Right lobe of liver (tissue), 4 donors: ENCODE results near the gene IL5RA.

Source experiments
- POLR2A ChIP-seq: fragments of 450-650 bp; IDR thresholded peaks from one replicate; pipeline ENCODE4 v1.6.1; 2017; ENCODE audit warnings: antibody characterized with exemption, mild to moderate bottlenecking
- TF ChIP-seq, protein P1 (sequence below), 4 donors: fragments of 200-600 bp in 3 of 4; fragments of 450-650 bp in 1 of 4; IDR thresholded peaks; one replicate each; pipeline versions ENCODE4 v1.5.1 to v1.8.0; 2016 to 2022; ENCODE audit warnings: antibody characterized with exemption in 4 of 4, mild to moderate bottlenecking in 2 of 4
- donor health status: DM: no; HTN: no; CAD: no.
- donor health status: DM: no; HTN: no; CAD: no.
- donor health status: DM: no; HTN: yes; CAD: no.

DNA sequence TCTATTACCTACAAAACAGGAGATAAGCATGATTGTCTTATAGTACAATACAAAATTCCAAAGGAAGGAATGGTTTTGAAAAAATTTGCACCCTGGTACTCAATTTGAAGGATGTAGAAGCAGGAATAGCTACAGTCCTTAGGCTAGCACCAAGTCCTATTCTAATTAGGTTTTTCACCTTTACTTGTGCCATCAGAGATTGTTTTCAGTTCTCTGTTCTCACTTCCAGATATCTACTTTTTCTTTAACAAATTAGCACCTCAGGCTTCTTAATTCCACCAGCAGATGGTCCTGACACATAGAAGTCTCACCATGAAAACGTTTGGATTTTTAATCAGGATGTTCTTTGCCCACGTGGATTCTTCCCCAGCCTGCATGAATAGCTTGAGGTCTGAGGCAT lies 43.8 kb downstream of the IL5RA start:
- TF ChIP-seq, protein P1, sequence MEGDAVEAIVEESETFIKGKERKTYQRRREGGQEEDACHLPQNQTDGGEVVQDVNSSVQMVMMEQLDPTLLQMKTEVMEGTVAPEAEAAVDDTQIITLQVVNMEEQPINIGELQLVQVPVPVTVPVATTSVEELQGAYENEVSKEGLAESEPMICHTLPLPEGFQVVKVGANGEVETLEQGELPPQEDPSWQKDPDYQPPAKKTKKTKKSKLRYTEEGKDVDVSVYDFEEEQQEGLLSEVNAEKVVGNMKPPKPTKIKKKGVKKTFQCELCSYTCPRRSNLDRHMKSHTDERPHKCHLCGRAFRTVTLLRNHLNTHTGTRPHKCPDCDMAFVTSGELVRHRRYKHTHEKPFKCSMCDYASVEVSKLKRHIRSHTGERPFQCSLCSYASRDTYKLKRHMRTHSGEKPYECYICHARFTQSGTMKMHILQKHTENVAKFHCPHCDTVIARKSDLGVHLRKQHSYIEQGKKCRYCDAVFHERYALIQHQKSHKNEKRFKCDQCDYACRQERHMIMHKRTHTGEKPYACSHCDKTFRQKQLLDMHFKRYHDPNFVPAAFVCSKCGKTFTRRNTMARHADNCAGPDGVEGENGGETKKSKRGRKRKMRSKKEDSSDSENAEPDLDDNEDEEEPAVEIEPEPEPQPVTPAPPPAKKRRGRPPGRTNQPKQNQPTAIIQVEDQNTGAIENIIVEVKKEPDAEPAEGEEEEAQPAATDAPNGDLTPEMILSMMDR (IDR thresholded peaks at IDR 0.05) = no peak
- TF ChIP-seq POLR2A = no peak
